ENCODE results near the gene FSD2.
"Not testable (repeated sequence)": the region's sequence is repeated elsewhere in the genome, so short reads cannot be mapped to it uniquely, and the experiment has no call there.

FSD2 gene

DNA sequence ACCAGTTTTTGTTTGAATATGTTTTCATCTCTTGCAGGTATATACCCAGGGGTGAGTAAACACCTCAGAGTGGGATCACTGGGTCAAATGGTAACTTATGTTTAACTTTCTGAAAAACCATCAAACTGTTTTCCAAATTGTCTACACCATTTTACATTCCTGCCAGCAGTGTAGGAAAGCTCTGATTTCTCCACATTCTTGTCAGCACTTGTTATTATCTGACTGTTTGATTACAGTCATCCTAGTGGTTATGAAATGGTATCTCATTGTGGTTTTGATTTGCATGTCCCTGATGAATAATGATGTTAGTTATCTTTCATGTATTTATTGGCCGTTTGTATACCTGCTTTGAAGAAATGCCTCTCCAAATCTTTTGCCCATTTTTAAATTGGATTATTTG lies 13.8 kb downstream of the FSD2 start:
- DNase-seq (ENCODE audit: low read depth), result no peak

DNA sequence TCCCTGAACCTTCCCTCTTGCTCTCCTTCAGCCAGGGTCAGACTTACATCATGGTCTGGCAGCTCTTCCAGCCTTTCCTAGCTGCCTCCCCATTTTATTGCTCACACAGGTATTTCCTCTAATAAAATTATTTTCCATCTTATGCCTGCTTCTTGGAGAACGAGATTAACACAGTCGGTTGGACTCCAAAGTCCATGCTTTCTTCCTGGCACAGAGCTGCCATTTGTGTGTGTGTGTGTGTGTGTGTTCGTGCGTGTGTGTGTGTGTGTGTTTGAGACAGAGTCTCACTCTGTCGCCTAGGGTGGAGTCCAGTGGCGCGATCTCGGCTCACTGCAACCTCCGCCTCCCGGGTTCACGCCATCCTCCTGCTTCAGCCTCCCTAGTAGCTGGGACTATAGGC lies 15.5 kb downstream of the FSD2 start:
- no peak for DNase-seq (ENCODE audit: low read depth)

DNA sequence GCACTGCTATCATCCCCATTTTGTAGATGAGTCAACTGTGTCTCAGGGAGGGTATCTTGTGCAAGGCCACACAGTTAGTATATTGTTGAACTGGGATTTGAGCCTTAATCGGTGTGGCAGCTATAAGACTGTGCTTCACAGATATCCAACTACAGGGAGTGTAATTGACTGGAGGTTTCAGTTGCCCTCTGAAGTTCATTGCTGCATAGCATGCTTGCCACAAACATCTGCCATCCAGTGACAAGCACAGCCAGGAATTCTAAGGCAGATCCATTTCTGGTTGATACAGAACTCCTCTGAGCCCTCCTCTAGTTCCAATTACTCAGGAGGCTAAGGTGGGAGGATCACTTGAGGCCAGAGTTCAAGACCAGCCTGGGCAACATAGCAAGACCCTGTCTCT lies 16.4 kb downstream of the FSD2 start:
- DNase-seq (ENCODE audit: low read depth), result no peak

DNA sequence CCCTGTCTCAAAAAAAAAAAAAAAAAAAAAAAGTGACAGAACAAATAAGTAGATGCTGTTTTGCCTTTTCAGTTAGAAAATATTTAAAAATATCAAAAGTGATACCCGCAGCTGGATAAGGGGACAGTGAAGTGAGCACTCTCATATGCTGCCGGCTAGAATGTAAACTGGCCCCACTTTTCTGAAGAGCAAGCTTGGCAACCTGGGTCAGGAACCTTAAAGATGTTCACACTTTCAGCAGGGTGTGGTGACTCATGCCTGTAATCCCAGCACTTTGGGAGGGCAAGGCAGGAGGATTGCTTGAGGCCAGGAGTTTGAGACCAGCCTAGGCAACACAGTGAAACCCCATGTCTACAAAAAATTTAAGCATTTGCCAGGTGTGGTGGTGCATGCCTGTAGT lies 17.4 kb downstream of the FSD2 start:
- no peak for DNase-seq (ENCODE audit: low read depth)

DNA sequence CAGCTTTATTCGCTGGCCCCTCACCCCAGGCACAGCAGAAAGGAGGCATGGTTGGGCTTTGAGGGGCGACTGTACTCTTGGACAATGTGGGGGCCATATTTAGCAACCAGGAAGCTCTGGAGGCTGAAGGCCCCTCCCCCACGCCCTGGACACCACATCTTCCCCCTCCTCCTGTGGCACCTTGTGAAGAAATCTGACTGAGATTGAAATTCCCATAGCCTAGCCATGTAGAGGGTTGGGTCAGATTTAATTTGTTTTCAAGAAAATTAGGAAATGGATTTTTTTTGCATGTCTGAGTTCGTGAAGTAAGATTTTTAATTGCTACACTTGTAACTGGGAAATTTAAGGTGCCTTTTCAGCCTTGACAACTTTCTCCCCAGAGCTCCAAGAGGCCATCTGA lies 24.5 kb downstream of the FSD2 start:
- no peak for DNase-seq (ENCODE audit: low read depth)

DNA sequence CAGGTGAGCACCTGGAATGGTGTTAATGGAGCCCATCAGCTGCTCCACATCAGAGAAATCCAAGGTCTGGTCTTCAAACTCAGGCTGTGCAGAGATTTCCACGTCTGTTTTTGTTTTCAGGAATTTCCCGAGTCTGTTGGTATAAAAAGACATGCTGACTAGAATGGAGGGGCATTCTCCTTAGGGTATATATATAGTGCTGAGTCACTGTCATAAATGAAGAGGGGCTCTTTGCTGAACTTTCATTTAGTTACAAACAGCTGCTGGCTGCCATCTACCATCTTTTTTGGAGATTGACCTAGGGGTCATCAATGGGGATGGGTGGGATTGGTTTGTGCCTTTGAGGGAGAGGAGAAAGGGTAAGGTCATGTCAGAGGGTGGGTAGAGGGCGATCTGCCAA lies 27.1 kb downstream of the FSD2 start:
- no peak for DNase-seq (ENCODE audit: low read depth)

DNA sequence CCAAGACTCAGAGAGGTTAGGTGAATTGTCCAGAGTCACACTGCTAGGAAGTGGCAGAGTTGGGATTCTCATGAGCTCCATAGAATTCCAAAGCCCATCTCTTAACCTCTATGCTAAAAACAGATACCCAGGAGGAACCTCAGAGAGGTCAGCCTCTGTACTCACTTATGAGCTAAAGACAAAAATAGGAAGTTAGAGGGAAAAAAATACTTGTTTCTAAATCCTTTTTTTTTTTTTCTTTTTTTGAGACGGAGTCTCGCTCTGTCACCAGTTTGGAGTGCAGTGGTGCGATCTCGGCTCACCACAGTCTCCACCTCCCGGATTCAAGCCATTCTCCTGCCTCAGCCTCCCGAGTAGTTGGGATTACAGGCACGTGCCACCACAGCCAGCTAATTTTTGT lies 31.4 kb downstream of the FSD2 start:
- no peak for DNase-seq (ENCODE audit: low read depth)

DNA sequence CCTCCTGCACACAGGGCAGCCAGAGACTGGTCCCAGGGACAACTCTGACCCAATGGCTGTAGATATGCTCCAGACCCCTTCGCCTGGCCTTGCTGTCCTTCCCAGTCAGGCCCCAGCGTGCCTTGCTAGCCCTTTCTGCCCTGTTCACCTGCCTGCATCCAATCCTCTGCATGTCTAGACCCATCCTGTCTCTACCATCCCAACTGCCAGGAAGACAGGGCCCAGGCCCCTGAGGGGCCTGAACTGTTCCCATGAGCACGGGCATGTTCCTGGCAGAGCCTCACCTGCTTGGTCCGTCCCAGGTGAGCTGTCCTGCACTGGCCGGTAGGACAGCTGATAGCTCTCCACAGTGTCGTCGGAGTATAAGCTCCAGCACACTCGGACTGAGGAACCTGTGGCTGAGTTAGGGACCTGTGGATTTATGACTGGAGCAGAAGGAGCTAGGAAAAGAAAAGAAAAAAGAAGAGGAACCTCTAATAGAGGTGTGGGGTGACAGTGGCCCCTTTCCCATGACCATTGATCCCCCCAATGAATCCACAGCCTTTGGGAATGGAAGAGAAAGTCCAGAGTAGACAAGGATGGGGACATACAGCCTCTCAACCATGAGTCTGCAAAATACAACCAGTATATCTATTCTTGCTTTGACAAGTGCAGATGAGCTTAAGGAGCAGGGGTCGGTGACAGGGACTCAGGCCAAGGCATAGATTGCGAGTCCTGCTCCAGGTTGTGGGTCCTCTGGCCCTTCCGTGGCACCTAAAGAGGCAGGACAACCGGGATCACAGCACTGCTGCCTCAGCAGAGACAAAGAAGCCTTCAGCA lies 33.9 kb downstream of the FSD2 start:
- no peak for DNase-seq (ENCODE audit: low read depth)

DNA sequence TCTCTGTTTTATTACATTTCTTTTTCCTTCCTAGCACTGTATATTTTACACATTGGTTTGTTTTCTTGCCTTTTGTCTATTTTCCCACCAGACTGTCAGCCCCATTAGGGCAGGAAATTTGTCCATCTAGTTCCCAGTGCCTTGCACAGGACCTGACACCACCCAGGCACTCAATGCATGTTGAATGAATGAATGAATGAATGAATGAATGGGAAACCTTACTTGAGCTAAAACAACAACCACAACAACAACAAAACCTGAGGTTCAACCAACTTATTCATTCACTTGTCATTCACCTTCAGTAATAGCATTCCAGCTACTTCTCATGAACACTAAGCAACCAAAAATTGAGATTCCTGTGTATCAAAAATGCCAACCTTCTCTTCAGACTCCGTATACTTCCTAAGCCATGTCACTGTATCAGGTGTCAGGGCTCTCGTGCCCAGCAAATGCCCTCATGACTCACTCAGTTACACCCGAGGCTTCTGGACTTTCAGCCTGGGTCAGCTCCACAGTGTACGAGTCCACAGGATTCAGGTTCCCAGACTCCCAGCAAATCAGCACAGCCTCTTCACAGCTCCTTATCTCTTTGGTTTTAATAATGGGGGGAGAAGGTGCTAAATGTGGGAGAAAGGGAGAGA lies 37.3 kb downstream of the FSD2 start:
- DNase-seq (ENCODE audit: low read depth), result no peak

DNA sequence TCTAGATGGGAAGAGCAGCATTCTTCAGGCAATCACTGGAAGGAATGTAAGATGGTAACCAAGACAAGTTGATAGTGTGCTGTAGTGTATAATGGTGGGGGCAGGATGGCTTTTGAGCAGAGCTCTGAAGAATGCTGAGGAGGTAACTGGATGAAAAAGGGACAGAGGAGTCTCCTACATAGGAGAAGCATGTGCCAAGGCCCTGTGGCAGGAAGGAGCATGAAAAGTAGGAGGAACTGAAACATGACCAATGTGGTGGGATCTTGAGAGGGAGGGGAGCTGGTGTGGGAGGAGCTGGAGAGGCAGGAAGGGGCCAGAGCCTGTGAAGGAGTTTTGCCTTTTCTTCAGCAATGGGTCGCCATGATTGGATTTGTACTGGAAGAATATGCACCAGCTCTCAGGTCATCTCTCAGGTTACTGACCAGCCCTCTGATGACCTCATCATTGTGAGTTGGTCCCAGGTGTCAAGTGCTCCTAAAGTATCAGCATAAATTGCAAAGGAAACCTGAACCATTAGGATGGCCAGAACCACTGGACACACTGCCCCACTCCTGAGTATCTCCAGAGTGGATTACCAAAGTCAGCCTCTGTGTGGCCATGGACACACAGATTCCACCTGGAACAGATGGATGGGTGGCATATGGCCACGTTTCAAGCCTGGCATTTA lies 38.6 kb downstream of the FSD2 start:
- no peak for DNase-seq (ENCODE audit: low read depth)

DNA sequence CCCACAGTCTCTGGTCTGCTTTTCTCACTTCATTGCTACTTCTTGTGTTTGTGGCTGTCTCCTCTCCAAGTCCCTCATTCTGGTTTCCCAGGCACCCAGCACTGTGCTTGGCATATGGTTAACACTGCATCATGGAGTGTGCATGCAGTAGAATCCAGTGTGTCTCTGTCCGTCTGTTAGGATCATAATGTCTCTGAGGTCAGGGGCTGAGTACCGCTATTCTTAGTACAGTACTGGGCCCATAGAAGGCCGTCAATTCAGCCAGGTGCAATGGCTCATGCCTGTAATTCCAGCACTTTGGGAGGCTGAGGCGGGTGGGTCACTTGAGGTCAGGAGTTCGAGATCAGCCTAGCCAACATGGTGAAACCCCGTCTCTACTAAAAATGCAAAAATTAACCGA lies 39.7 kb downstream of the FSD2 start:
- not testable (repeated sequence) for DNase-seq (ENCODE audit: low read depth)

DNA sequence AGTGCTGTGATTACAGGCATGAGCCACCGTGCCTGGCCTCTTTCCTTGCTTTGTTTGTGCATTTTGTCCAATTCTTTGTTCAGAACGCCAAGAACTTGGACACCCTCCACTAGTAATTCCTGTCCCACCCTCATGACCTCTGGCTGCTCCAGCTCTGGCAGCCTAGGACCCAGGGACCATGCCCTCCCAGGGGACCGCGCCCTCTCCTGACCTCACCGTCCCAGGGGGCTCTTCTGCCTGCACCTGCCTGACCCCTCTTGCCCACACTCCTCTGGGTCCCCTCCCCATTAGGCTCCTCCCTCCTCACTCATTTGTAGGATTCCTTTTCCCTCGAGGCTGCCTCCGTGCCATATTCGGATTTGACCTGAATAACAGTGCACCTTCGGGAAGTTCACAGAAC lies 41.1 kb downstream of the FSD2 start:
- no peak for DNase-seq (ENCODE audit: low read depth)

DNA sequence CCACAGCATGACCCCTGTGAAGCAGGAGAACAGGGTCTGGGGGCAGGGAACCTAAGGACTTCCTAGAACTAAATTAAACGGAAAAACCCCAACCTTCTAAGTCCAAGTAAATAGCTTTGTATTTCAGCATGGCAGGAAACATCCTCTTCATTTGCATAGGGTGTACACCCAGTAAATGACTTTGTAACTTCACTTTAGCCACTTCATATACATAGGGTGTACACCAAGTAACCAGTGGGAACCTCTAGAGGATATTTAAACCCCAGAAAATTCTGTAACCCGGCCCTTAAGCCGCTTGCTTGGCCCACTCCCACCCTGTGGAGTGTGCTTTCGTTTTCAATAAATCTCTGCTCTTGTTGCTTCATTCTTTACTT lies 41.8 kb downstream of the FSD2 start:
- DNase-seq (ENCODE audit: low read depth), result no peak

DNA sequence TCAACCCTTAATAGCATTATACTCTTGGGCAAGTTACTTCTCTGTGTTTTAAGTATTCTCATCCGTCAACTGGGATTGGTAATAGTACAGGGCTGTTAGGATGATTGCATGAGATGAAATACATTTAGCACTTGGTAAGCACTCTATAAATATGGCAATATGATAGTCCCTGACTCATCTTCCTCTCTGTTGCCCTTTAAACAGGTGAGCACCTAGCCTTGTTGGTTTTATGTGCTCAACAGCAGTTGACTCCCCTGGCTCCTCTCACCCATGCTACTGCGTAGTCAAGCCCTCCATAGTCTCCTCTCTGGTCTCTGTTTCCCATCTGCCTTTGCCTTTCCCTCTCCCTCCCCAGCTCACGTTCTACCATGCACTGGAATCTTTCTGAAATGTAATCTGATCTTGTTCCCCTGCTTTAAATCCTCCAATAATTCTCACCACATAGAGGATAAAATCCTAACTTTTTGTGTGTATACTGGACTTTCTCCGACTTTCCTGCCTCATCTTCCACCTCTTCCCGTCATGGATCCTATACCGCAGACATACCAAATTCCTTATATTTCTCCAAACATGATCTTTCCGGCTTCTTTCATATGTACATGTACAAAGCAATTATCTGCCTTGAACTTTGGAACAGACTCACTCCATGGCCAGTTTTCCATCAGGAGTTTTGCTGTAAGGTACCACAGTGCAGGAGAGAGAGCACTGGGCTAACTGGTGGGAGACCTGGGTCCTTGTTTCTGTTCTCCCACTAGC lies 42.3 kb downstream of the FSD2 start:
- no peak for DNase-seq (ENCODE audit: low read depth)

DNA sequence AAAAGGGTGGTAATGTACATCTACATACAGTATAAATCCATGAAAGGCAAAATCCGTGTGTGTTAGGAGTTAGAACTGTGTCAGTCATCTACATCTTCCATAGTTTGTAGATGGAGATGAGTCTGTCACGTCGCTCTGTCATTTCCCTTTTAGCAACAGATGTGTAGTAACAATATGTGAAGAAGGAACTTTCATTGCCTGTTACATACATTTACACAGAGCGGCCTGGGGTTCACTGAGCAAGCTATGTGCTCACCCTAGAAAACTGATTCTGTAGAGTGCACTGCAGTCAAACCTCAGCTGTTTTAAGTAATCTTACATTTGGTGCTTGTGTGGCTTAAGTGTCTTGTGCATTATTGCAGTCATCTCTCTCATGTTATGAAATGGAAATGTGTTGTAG lies 54.6 kb downstream of the FSD2 start:
- DNase-seq (ENCODE audit: low read depth), result no peak

DNA sequence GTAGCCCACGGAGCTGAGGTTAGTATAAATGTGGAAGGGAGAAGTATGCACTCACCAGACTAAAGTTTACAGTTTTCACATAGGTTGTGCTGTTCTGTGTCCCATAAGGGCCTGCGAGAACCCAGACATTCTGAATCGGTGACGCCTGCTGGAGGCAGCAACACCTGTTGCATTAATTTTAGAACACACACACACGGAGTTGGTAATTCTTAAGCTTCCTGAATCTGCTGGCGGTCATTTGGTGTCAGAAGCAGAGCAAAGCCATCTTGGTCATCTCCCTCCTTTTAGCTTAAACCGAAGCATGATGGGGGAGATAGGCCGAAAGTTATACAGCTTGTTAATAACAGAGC lies 55.1 kb downstream of the FSD2 start:
- DNase-seq (ENCODE audit: low read depth), result no peak

DNA sequence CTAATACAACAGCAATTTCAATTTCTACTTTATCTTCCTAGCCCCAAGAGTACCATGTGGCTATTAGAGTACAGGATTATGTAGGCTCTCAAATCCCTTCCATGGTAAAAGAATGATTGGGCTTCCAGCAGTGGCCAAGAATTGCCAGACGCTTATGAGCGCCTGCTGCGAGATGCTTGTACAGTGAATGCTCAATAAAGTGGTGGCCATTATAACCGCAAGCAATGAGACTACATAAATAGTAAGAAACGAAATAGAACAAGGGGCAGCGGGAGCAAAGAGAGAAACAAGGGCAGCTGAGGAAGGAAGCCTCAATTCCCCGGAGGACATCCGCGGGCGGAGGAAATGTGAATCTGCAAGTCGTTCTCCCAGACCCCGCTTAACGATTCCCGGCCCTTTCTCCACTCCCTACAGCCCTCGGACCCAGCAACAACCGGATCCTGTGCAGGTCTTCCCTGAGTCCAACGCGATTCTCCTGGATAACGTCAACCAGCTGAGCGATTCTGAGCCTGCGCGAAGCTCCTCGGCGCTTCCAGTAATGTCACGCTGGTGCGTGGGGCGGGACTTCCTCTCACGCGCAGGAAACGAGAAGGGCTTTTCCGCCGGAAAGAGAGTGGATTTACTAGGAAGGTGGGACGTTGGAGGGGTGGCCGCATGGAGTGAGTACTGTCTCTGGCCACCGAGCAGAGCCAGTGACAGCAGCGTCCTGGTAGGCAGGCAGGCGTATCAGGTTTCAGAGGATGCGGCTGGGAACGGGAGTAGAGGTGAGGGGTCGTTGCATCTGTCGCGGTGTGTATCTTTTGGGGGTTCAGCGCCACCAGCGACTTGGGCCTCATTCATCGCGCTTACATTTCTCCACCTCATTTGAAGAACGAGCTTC lies 55.7 kb downstream of the FSD2 start:
- peak; percentile 80 for DNase-seq (ENCODE audit: low read depth)

DNA sequence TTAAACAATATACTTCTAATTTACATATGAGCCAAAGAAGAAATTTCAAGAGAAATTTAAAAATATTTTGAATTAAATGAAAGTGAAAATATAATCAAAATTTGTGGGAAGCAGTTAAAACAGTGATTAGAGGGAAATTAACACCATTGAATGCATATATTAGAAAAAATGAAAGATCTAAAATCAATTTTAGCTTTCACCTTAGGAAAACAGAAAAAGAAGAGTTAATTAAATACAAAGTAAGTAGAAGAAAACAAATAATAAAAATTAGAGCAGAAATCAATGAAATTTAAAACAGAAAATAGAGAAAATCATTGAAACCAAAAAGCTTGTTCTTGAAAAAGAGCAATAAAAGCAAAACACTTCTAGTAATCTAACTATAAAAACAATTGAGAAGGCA lies 57.6 kb downstream of the FSD2 start:
- no peak for DNase-seq (ENCODE audit: low read depth)

DNA sequence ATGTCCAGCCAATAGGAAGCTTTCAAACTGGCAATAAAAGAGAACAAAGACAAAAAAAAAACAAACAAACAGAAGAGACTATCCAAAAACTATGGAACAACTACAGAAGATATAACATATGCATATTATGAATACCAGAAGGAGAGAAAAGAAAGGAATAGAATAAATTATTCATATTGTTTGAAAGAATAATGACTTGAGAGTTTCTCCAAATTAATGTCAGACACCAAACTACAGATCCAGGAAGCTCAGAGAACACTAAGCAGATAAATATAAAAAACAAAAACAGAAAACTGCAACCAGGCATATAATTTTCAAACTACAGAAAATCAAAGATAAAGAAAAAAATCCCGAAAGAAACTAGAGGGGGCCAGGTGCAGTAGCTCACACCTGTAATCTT lies 62.1 kb downstream of the FSD2 start:
- no peak for DNase-seq (ENCODE audit: low read depth)

DNA sequence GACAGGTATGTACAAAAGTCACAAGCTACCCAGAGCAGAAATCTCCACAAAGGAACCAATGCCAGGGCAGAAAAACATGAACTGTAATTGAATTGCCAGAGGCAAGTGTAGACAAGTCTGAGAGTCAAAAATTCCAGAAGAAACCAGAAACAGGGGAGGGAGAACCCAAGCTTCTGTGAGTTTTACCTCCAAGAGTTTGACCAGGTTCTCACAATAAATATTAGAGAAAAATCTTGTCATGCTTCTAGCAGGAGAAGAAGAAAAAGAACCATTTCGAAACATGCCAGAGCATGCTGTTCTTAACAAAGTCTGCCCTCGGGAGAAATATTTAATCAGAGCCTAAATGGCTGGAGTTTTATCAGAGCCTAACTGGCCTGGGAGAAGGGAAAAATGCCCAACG lies 63.7 kb downstream of the FSD2 start:
- no peak for DNase-seq (ENCODE audit: low read depth)

DNA sequence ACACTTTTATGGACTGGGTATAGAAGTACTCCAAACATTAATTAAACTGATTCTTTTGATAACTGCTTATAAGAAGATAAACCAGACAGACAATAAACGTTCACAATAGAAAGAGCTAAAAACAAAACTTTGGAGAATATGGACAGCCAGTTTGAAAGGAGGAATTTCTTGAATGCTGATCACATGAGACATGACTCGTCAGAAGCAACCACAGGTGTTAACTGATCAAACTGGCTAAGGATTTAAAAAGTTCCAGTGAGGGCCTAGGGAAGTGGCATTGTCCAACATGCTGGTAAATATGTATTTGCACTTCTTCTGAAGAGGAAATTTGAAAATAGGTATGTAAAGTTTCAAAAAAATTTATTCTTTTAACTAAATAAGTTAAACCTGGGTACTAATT lies 66.8 kb downstream of the FSD2 start:
- no peak for DNase-seq (ENCODE audit: low read depth)

DNA sequence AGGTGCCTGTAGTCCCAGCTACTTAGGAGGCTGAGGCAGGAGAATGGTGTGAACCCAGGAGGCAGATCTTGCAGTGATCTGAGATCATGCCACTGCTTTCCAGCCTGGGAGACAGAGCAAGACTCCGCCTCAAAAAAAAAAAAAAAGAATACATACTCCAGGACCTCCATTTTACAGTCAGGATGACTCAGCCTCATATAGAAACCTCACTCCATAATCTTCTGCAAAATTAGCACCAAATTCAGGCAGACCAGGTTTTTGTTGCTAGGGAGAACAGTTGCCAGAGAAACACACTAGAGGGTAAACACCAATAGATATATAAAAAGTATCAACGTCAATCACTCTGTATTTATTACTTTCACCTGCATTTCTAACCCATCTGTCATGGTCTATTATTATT lies 67.9 kb downstream of the FSD2 start:
- DNase-seq (ENCODE audit: low read depth), result no peak
